GM21515 (cell line): ENCODE results near the gene KRT82.

Experiments
- ATAC-seq: cut with Tn5 transposase; IDR thresholded peaks from one replicate; pipeline ENCODE4 v1.9.1; 2021; ENCODE audit not compliant: unreplicated experiment

Gene KRT82

GRCh38 chr12:52389313-52390207 is 16.6 kb downstream of the KRT82 start:
- ATAC-seq = no peak

GRCh38 chr12:52387859-52388258 is 18.3 kb downstream of the KRT82 start:
- ATAC-seq = no peak

- no peak for ATAC-seq
These were observed 20.9 kb downstream of the KRT82 start, which contains the start of gene KRT84 for GRCh38 chr12:52385226-52385702. KRT84 (minus strand) TSS chr12:52385652; CDS start chr12:52385585, 67 bp downstream.

DNA sequence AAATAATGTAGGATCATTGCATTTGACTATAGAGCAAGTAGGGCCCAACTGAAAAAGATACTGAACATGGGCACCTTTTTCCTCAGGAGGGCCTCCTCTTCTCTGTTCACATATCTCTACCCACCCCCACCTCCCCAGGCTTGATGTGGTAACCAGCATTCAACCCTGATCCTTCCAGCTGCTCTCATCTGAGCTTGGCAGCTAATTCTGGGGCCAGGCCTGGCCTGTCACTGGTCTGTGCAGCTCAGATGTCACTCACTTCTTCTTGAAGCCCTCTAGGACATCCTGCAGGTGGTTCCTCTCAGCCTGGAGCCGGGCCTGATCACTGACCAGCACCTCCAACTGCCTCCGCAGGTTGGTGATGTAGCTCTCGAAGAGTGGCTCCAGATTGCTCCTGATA is 22.8 kb downstream of the KRT82 start:
- ATAC-seq = no peak

DNA sequence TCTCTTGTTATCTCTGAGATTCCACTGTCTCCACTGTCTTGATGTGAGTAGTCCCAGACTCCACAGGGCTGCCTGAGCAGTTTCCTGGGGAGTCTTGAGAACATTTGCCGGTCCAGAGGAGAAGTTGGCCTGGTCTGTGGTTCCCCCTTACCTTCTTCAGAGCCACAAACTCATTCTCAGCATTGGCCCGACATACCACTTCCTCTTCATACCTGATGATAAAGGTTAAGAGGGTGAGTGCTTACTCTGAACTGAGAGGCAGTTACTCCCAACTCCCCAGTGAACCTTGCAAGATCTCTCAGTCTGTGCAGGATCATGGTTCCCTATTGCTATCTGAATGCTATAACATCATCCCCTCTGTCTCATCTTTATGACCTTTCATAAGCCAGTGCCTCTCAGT is 23.3 kb downstream of the KRT82 start:
- ATAC-seq = no peak

GRCh38 chr12:52381206-52381605 is 24.9 kb downstream of the KRT82 start:
- ATAC-seq = no peak

DNA sequence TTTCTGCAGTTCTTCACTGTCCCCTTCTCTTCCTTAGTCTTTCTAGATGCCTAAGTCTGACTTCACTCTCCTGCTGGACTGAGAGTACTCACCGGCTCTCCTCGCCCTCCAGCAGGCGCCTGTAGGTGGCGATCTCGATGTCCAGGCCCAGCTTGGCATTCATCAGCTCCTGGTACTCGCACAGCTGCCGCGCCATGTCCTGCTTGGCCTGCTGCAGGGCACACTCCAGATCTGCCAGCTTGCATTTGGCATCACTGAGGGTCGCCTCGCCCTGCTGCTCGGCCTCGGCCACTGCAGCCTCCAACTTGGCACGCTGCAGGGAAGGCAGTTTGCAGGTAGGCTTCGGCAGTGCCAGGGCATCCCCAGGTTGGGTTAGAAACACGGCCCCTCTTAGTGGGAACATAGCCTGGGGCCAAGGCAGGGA is 25.9 kb downstream of the KRT82 start:
- no peak for ATAC-seq

- ATAC-seq = no peak
These were observed 26.6 kb downstream of the KRT82 start for GRCh38 chr12:52379536-52379935.

- no peak for ATAC-seq
These were observed 28.0 kb downstream of the KRT82 start for GRCh38 chr12:52378091-52378490.

DNA sequence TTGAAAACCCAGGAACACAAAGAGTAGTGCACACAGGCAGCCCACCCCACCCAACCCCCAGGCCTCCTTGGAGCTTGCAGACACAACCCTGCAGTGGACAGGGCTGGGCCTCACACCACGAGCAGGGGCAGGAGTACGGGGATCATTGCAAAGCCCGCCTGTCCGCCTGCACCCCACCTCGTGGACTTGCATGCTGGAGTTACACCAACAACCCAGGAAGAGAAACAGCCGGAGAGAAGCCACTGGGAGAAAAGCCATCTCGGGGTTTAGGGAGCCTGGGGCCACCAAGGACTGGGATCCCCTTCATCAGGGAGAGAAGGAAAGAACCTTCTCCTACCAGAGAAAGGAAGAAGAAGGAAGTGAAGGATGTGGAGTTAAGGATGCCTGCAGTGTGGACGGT is 28.9 kb downstream of the KRT82 start:
- ATAC-seq = no peak

GRCh38 chr12:52372216-52373154 is 33.6 kb downstream of the KRT82 start:
- no peak for ATAC-seq

- ATAC-seq = no peak
These were observed 34.4 kb downstream of the KRT82 start for GRCh38 chr12:52371716-52372115.

- no peak for ATAC-seq
These were observed 35.1 kb downstream of the KRT82 start for GRCh38 chr12:52370926-52371608.

DNA sequence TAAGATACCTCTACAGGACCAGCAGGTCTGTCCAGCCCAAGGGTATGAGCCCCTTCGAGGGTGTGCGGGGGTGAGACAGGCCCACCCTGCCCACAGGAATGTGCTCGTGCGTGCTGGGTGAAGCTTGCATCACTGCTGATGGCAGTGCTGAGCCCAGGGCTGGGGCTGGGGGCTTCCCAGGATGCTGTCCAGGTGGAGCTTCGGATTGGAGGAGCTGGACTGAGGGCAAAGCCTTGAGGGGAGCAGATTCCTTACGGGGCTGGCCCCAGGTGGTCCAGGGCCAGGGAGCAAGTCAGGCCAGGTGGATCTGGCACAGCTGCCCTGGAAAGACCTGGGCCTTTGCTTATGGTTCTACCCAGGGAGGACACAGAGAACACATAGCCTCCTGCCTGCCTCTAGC is 36.3 kb downstream of the KRT82 start:
- no peak for ATAC-seq

DNA sequence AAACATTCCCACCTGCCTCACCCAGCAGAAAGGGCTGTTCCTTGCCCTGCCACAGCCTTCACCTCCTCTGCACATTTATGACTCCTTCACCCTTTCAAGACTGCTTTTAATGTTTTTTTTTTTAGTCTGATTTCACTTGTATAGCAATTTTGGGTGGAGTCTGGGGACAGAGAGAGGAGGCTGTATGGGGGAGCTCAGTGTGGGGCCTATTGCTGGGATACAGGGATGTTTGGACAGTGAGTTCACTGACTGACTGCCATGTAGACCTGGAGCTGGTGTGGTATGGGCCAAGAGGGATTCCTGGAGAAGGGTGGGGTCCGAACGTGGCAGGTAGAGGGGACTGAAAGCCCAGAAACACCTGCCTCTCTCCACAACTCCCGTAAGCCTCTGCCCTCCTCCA is 36.9 kb downstream of the KRT82 start:
- ATAC-seq = no peak

GRCh38 chr12:52368508-52368907 is 37.6 kb downstream of the KRT82 start:
- ATAC-seq = no peak

- no peak for ATAC-seq
These were observed 38.3 kb downstream of the KRT82 start for GRCh38 chr12:52367876-52368275.

DNA sequence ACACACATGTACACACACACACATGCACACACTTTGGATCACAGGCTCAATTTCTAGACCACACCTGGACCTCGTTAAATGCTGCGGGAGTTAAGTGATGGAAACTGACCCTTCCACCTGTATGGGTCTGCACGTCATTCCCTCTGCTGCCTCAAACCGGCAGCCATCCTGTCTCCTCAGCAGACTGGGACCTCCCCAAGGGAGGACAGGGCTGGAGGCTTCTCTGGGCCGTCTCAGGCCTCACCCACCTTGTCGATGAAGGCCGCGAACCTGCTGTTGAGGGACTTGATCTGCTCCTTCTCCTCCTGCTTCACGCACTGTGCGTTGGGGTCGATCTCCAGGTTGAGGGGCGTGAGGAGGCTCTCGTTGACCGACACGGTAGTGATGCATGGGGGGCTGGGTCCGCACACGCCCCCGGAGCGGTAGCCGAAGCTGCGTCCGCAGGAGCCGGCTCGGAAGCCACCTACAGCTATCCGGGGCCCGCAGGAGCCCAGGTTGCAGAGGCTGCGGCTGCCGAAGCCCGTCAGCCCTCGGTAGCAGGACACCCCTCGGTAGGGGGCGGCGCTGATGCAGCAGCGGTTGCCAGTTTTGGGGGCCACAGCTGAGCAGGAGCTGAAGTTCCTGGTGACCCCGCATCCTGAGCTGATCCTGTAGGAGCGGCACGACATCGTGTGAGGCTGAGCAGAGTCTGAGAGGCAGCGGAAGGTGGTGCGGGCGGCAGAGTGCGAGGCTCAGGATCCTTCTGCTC is 39.2 kb downstream of the KRT82 start, which contains the start of gene KRT85:
Gene KRT85 (minus strand): TSS at position 744 of the 748 bp plus-strand sequence. CDS start 76 bp downstream, at position 668.
- no peak for ATAC-seq

GRCh38 chr12:52364901-52365489 is 41.1 kb downstream of the KRT82 start:
- no peak for ATAC-seq

DNA sequence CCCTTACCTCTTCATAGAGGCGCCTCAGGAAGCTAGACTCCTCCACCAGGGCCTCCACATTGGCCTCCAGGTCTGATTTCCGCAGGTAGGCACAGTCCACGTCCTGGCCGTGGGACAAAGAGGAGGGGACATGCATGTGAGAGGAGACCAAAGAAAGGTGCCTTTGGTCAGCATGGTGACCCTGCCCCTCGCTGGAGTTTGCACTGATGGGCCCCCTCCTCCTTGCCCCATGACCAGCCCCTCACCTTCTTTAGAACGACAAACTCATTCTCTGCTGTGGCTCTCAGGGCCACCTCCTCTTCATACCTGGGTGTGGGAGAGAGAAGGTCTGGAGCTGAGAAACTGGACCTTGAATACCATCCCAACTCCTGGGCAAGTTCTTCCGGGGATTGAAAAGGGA is 42.1 kb downstream of the KRT82 start:
- no peak for ATAC-seq
